HG03039 (cell line): ENCODE measurements around the gene PRND.
A peak's percentile ranks its signal among the peaks of the same experiment; 100 is the strongest.
"Not testable (repeated sequence)": the region's sequence is repeated elsewhere in the genome, so short reads cannot be mapped to it uniquely, and the experiment has no call there.

Experiments used
- ATAC-seq: cut with Tn5 transposase; IDR thresholded peaks from one replicate; pipeline ENCODE4 v1.9.1; 2021; ENCODE audit warnings: mild to moderate bottlenecking, moderate library complexity; ENCODE audit not compliant: unreplicated experiment

Gene PRND

GRCh38 chr20:4708036-4708435 is 13.7 kb upstream of the PRND start:
- no peak for ATAC-seq

GRCh38 chr20:4708856-4709255 is 12.9 kb upstream of the PRND start:
- ATAC-seq = no peak

GRCh38 chr20:4709261-4710105 is 12.2 kb upstream of the PRND start:
- no peak for ATAC-seq

GRCh38 chr20:4710106-4710475 is 11.6 kb upstream of the PRND start:
- no peak for ATAC-seq

GRCh38 chr20:4711511-4711910 is 10.2 kb upstream of the PRND start:
- ATAC-seq = no peak

- no peak for ATAC-seq
These were observed 8.3 kb upstream of the PRND start for GRCh38 chr20:4713401-4713800.

GRCh38 chr20:4714818-4715217 is 6.9 kb upstream of the PRND start:
- no peak for ATAC-seq

- ATAC-seq = no peak
These were observed 3.7 kb upstream of the PRND start for GRCh38 chr20:4717816-4718570.

- no peak for ATAC-seq
These were observed 2.5 kb upstream of the PRND start for GRCh38 chr20:4719190-4719589.

GRCh38 chr20:4720041-4720976 is 1.4 kb upstream of the PRND start:
- peak; percentile 85 for ATAC-seq

- peak; percentile 9 for ATAC-seq
These were observed 746 bp upstream of the PRND start for GRCh38 chr20:4720977-4721349.

- no peak for ATAC-seq
These were observed 862 bp downstream of the PRND start for GRCh38 chr20:4722571-4722970.

- no peak for ATAC-seq
These were observed 1.3 kb downstream of the PRND start for GRCh38 chr20:4722993-4723392.

GRCh38 chr20:4723553-4723952 is 1.8 kb downstream of the PRND start:
- not testable (repeated sequence) for ATAC-seq

- ATAC-seq = no peak
These were observed 3.0 kb downstream of the PRND start for GRCh38 chr20:4724459-4725262.

- no peak for ATAC-seq
These were observed 3.5 kb downstream of the PRND start for GRCh38 chr20:4725263-4725550.

- no peak for ATAC-seq
These were observed 5.1 kb downstream of the PRND start for GRCh38 chr20:4726710-4727397.

GRCh38 chr20:4728120-4728760 is 6.5 kb downstream of the PRND start:
- ATAC-seq = no peak

- ATAC-seq = no peak
These were observed 7.6 kb downstream of the PRND start for GRCh38 chr20:4729265-4729664.

GRCh38 chr20:4730780-4731179 is 9.1 kb downstream of the PRND start:
- no peak for ATAC-seq
